Measurements from ENCODE around the gene ITGA2. TPM values are rescaled to one million over a fixed set of nuclear protein-coding genes. Genes with fewer than 3 reads are reported as not detected.

The ITGA2 gene
- polyA plus RNA-seq, 2 donors: 3.7 to 6.4 TPM

DNA sequence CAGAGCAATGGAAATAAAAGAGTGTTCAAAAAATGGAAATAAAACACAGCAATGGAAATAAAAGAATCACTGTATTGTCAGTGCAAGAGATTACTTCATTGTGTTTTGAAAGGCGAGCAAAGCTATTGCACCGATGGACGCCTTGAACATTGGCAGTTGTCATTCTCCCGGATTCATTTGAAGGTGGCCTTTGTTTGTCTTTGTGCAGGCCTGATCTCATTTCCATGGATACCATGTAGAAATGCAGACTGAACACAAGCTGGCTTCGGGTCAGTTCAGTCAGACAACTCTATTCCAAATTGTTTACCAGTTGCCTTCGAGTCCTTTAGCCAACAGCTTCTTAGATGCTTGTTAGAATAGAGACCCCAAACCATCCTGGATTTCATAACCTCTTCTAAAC lies 8.3 kb downstream of the ITGA2 start:
- H3K9me3 ChIP-seq (ENCODE audit: control insufficient read depth in 2 of 2, insufficient read depth in 1 of 2, low read depth in 1 of 2, low read length in 1 of 2): no peaks in the 10 kb centered on the region
- WGBS, 2 donors: 32 to 37% methylated on average over 6 of the region's 6 CpGs

DNA sequence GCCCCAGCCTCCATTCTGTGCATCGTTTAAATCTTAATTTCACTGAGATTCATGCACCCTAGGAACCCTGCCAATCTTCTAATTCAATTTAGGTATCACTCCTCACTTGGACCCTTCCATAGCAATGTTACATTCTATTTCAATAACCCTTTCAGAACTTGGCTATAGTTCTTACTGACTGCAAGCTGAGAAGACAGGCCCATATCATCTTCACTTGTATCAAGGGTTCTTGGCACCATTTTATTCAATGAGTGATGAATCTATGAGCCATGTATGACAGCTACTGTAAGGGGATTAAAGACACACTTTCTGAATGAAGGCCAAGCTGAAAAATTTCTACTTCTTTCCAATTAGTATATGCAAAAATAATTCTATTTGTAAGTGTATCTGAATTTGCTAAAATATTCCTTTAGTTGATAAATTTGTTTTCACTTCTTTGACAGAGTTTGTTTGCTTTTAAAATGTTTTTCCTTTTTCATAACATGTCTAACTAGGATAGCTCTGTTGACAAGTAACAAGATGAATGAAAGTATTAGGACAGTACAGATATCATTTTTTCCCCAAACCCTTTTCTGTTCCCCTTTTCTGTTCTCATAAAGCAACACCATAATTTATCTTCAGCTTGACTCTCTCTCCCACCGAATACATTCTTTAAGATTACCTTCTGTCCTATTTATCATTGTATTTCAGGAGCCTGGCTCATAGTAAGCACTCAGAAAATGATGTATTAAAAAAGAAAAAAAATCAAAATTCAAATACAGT lies 9.6 kb downstream of the ITGA2 start:
- no peak overlapping the region for H3K27ac ChIP-seq (ENCODE audit: low read depth in 2 of 2, low read length in 1 of 2)
- no peaks in the 10 kb centered on the region for H3K36me3 ChIP-seq (ENCODE audit: control insufficient read depth in 2 of 2, insufficient read depth in 2 of 2, low read length in 1 of 2)
- no peaks in the 10 kb centered on the region for H3K9me3 ChIP-seq (ENCODE audit: control insufficient read depth in 2 of 2, insufficient read depth in 1 of 2, low read depth in 1 of 2, low read length in 1 of 2)
- 53 to 55% methylated on average over 2 of the region's 2 CpGs for WGBS, 2 donors
- H3K27me3 ChIP-seq (ENCODE audit: control insufficient read depth in 1 of 2, insufficient read depth in 2 of 2, low read length in 2 of 2): no peaks in the 10 kb centered on the region
- H3K4me1 ChIP-seq (ENCODE audit: control insufficient read depth in 2 of 2, insufficient read depth in 2 of 2, low read length in 1 of 2): no peaks in the 10 kb centered on the region
- H3K4me3 ChIP-seq (ENCODE audit: low read depth in 1 of 2, low read length in 2 of 2): no peak overlapping the region

More for the DNA sequence above, 8.3 kb downstream of the ITGA2 start:
- Histone ChIP-seq H3K36me3 (ENCODE audit: control insufficient read depth in 2 of 2, insufficient read depth in 2 of 2, low read length in 1 of 2) (no peaks in the 10 kb centered on the region), H3K27ac (ENCODE audit: low read depth in 2 of 2, low read length in 1 of 2) (peak overlapping the region in 1 of 2 donors; percentile 9), H3K4me1 (ENCODE audit: control insufficient read depth in 2 of 2, insufficient read depth in 2 of 2, low read length in 1 of 2) (no peaks in the 10 kb centered on the region), H3K27me3 (ENCODE audit: control insufficient read depth in 1 of 2, insufficient read depth in 2 of 2, low read length in 2 of 2) (no peaks in the 10 kb centered on the region), H3K4me3 (ENCODE audit: low read depth in 1 of 2, low read length in 2 of 2) (no peak overlapping the region)

DNA sequence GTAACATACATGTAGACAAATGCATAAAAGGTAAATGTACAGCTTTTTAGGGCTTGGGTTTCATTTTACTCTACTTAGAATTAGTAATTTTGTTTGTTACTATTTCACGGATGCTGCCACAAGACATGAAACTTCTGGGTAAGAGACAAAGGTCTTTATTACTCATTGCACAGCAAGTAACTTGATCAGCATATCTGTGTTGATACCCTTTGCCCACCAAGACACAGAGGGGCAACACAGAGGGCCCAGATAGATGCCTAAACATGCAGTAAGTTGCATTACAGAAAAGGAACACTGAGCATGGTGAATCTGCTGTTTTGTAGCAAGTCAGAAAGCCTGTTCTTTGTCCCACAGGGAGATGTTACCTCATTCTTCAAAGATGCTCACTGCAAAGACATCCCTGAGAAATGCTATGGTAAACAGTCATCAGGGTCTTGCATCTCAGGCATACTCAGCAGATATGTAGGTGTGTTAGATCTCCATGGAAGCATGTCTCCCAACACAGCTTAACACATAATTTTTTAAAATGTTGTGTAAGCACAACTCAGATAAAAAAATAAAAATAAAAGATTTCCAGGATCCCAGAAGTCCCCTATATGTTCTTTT lies 10.3 kb downstream of the ITGA2 start:
- 76 to 86% methylated on average over 1 of the region's 1 CpG for WGBS, 2 donors
- Histone ChIP-seq H3K36me3 (ENCODE audit: control insufficient read depth in 2 of 2, insufficient read depth in 2 of 2, low read length in 1 of 2) (peaks cover 0 to 2% of the 10 kb centered on the region in 2 donors), H3K9me3 (ENCODE audit: control insufficient read depth in 2 of 2, insufficient read depth in 1 of 2, low read depth in 1 of 2, low read length in 1 of 2) (no peaks in the 10 kb centered on the region), H3K4me3 (ENCODE audit: low read depth in 1 of 2, low read length in 2 of 2) (no peak overlapping the region), H3K27me3 (ENCODE audit: control insufficient read depth in 1 of 2, insufficient read depth in 2 of 2, low read length in 2 of 2) (no peaks in the 10 kb centered on the region), H3K4me1 (ENCODE audit: control insufficient read depth in 2 of 2, insufficient read depth in 2 of 2, low read length in 1 of 2) (no peaks in the 10 kb centered on the region), H3K27ac (ENCODE audit: low read depth in 2 of 2, low read length in 1 of 2) (no peak overlapping the region)

DNA sequence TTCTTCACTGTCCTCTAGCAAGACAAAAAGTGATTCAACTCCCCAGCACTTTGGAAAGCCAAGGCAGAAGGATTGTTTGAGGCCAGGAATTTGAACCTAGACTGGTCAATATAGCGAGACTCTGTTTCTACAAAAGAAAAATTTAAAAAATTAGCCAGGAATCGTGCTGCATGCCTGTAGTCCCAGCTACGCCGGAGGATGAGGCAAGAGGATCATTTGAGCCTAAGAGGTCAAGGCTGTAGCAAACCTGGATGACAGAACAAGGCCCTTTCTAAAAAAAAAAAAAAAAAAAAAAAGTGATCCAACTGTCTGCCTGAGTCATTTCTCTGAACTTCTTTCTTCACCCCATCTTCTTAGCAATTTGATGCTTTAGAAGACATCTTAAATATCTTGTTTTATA lies 12.4 kb downstream of the ITGA2 start:
- no peak overlapping the region for H3K27ac ChIP-seq (ENCODE audit: low read depth in 2 of 2, low read length in 1 of 2)
- peaks cover 0 to 2% of the 10 kb centered on the region in 2 donors for H3K4me1 ChIP-seq (ENCODE audit: control insufficient read depth in 2 of 2, insufficient read depth in 2 of 2, low read length in 1 of 2)
- H3K4me3 ChIP-seq (ENCODE audit: low read depth in 1 of 2, low read length in 2 of 2): no peak overlapping the region
- H3K9me3 ChIP-seq (ENCODE audit: control insufficient read depth in 2 of 2, insufficient read depth in 1 of 2, low read depth in 1 of 2, low read length in 1 of 2): no peaks in the 10 kb centered on the region
- H3K36me3 ChIP-seq (ENCODE audit: control insufficient read depth in 2 of 2, insufficient read depth in 2 of 2, low read length in 1 of 2): peaks cover 0 to 2% of the 10 kb centered on the region in 2 donors
- 95 to 99% methylated on average over 4 of the region's 4 CpGs for WGBS, 2 donors
- H3K27me3 ChIP-seq (ENCODE audit: control insufficient read depth in 1 of 2, insufficient read depth in 2 of 2, low read length in 2 of 2): no peaks in the 10 kb centered on the region

DNA sequence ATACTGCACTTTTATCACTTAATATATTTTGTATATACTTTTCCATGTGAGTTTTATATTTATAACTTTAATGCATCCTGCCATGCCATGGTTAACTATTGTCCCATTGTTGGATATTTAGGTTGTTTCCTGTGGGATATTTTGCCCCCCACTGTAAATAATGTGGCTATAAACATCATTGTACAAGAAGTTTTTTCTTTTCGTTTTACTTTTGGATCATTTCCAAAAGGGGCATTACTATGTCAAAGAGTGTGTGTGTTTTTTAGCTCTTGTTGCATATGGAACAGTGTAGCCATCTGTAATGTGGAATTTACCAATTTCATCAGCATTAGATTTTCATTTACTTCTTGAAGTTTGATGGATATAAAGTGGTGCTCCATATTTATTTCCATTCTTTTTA lies 13.3 kb downstream of the ITGA2 start:
- H3K27me3 ChIP-seq (ENCODE audit: control insufficient read depth in 1 of 2, insufficient read depth in 2 of 2, low read length in 2 of 2): no peaks in the 10 kb centered on the region
- H3K4me3 ChIP-seq (ENCODE audit: low read depth in 1 of 2, low read length in 2 of 2): no peak overlapping the region
- peaks cover 0 to 2% of the 10 kb centered on the region in 2 donors for H3K36me3 ChIP-seq (ENCODE audit: control insufficient read depth in 2 of 2, insufficient read depth in 2 of 2, low read length in 1 of 2)
- no peak overlapping the region for H3K27ac ChIP-seq (ENCODE audit: low read depth in 2 of 2, low read length in 1 of 2)
- WGBS, 2 donors: 59 to 68% methylated on average over 1 of the region's 1 CpG
- peaks cover 0 to 2% of the 10 kb centered on the region in 2 donors for H3K4me1 ChIP-seq (ENCODE audit: control insufficient read depth in 2 of 2, insufficient read depth in 2 of 2, low read length in 1 of 2)
- H3K9me3 ChIP-seq (ENCODE audit: control insufficient read depth in 2 of 2, insufficient read depth in 1 of 2, low read depth in 1 of 2, low read length in 1 of 2): no peaks in the 10 kb centered on the region

DNA sequence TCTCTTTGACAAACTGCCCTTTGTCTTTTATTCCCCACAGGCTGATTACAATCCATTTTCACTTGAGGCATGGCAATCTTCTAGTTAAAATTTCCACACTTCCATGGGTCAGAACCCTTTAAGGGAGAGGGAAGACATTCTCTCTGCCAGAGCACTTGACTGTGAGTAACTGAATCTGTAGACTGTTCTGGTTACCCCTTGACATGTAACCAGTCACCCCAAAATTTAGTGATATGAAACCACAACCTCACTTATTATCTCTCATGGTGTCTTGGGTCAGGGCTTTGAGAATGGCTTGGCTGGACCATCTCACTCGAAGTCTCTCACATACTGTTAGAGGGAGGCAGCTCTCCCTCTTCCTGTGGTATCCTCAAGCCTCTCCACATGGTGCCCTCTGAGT lies 14.0 kb downstream of the ITGA2 start:
- Histone ChIP-seq H3K4me3 (ENCODE audit: low read depth in 1 of 2, low read length in 2 of 2) (no peak overlapping the region), H3K36me3 (ENCODE audit: control insufficient read depth in 2 of 2, insufficient read depth in 2 of 2, low read length in 1 of 2) (peaks cover 0 to 2% of the 10 kb centered on the region in 2 donors), H3K27me3 (ENCODE audit: control insufficient read depth in 1 of 2, insufficient read depth in 2 of 2, low read length in 2 of 2) (no peaks in the 10 kb centered on the region), H3K27ac (ENCODE audit: low read depth in 2 of 2, low read length in 1 of 2) (no peak overlapping the region), H3K9me3 (ENCODE audit: control insufficient read depth in 2 of 2, insufficient read depth in 1 of 2, low read depth in 1 of 2, low read length in 1 of 2) (no peaks in the 10 kb centered on the region), H3K4me1 (ENCODE audit: control insufficient read depth in 2 of 2, insufficient read depth in 2 of 2, low read length in 1 of 2) (peaks cover 0 to 2% of the 10 kb centered on the region in 2 donors)
- WGBS, 2 donors: 90 to 96% methylated on average over 1 of the region's 1 CpG

DNA sequence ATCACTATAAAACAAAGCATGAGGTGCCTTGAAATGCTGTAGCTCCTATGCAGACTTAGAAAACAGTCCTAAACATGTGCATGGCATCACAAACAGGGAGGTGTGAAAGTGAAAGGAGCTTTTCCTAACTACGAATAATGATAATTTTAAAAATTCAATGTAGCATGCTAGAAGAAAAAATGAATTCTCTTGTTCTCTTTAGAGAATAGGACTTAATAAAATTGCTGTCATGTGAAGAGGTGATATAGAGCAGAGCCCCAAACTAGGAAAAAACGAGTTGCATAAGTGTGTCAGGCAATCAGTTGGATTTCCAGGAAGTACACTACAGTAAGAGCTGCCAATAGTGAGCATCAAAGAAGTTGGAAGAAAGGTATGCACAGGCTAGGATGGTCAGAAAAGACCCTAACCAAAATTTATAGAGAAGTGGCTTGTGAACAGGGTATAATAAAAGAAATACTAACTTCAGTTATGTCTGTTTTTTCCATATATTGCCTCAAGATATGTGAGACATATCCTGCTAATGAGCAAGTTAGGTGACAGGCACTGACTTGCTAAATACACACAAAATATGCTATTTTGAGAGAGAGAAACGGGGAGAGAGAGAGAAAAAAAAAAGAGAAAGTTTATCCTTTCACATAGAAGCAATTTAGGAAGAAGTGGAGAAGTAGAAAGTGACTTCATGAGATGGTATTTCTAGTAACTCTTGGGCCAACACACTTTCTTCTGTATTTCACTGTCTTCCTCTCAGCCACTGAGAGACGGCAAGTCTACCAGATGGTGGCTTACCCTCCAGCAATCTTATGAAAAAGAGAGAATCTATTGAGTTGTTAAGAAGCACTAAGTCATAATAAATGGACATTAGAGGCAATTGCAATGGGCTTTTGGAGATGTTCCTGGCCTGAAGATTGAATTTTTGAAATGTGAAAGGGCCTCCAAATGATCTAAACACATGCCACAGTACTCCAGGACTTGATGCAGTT lies 18.0 kb downstream of the ITGA2 start:
- WGBS, 2 donors: 24 to 43% methylated on average over 4 of the region's 4 CpGs

DNA sequence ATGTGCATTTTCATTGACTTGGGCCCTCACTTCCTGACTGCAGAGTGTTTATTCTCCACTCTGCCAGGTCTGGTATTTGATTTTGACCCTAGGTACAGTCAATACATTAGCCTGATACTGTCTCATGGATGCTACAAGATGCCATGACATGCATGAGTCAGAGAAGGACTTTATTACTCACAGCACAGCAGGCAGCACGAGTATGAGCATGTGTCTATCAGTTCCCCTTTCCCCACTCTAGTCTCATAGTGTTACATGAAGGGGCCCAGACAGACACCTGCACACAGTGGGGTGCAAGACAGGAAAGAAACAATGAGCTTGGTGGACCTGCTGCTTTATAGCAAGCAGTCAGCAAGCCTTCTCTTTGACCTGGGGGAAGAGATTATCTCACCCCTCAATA lies 19.6 kb downstream of the ITGA2 start:
- H3K9me3 ChIP-seq (ENCODE audit: control insufficient read depth in 2 of 2, insufficient read depth in 1 of 2, low read depth in 1 of 2, low read length in 1 of 2): no peaks in the 10 kb centered on the region
- H3K27ac ChIP-seq (ENCODE audit: low read depth in 2 of 2, low read length in 1 of 2): no peak overlapping the region
- peaks cover 0 to 2% of the 10 kb centered on the region in 2 donors for H3K4me1 ChIP-seq (ENCODE audit: control insufficient read depth in 2 of 2, insufficient read depth in 2 of 2, low read length in 1 of 2)
- H3K27me3 ChIP-seq (ENCODE audit: control insufficient read depth in 1 of 2, insufficient read depth in 2 of 2, low read length in 2 of 2): no peaks in the 10 kb centered on the region
- H3K36me3 ChIP-seq (ENCODE audit: control insufficient read depth in 2 of 2, insufficient read depth in 2 of 2, low read length in 1 of 2): peaks cover 0 to 2% of the 10 kb centered on the region in 2 donors
- no peak overlapping the region for H3K4me3 ChIP-seq (ENCODE audit: low read depth in 1 of 2, low read length in 2 of 2)
- 32 to 40% methylated on average over 1 of the region's 1 CpG for WGBS, 2 donors

More for the DNA sequence above, 18.0 kb downstream of the ITGA2 start:
- H3K27me3 ChIP-seq (ENCODE audit: control insufficient read depth in 1 of 2, insufficient read depth in 2 of 2, low read length in 2 of 2): no peaks in the 10 kb centered on the region
- peaks cover 0 to 2% of the 10 kb centered on the region in 2 donors for H3K36me3 ChIP-seq (ENCODE audit: control insufficient read depth in 2 of 2, insufficient read depth in 2 of 2, low read length in 1 of 2)
- H3K27ac ChIP-seq (ENCODE audit: low read depth in 2 of 2, low read length in 1 of 2): peak overlapping the region in 1 of 2 donors; percentile 55
- no peak overlapping the region for H3K4me3 ChIP-seq (ENCODE audit: low read depth in 1 of 2, low read length in 2 of 2)
- H3K9me3 ChIP-seq (ENCODE audit: control insufficient read depth in 2 of 2, insufficient read depth in 1 of 2, low read depth in 1 of 2, low read length in 1 of 2): no peaks in the 10 kb centered on the region
- H3K4me1 ChIP-seq (ENCODE audit: control insufficient read depth in 2 of 2, insufficient read depth in 2 of 2, low read length in 1 of 2): peaks cover 0 to 2% of the 10 kb centered on the region in 2 donors

DNA sequence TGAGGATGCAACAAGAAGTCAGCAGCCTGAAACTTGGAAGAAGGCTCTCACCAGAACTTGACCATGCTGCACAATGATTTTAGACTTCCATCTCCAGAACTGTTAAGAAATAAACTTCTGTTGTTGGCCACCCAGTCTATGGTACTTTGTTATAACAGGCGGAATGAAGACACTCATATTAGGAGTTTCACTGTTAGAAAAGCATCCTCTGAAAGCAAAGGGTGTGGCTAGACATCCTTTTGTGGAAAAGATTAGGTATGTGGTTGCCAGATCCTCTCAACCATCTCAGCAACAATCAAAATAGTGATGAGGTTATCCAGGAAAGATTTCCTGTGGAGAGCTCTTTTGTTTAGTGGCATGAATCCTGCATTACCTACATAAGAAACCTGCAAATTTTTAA lies 20.7 kb downstream of the ITGA2 start:
- no peaks in the 10 kb centered on the region for H3K27me3 ChIP-seq (ENCODE audit: control insufficient read depth in 1 of 2, insufficient read depth in 2 of 2, low read length in 2 of 2)
- WGBS, 2 donors: 87 to 94% methylated on average over 1 of the region's 1 CpG
- H3K9me3 ChIP-seq (ENCODE audit: control insufficient read depth in 2 of 2, insufficient read depth in 1 of 2, low read depth in 1 of 2, low read length in 1 of 2): no peaks in the 10 kb centered on the region
- no peak overlapping the region for H3K4me3 ChIP-seq (ENCODE audit: low read depth in 1 of 2, low read length in 2 of 2)
- no peaks in the 10 kb centered on the region for H3K36me3 ChIP-seq (ENCODE audit: control insufficient read depth in 2 of 2, insufficient read depth in 2 of 2, low read length in 1 of 2)
- H3K27ac ChIP-seq (ENCODE audit: low read depth in 2 of 2, low read length in 1 of 2): no peak overlapping the region
- H3K4me1 ChIP-seq (ENCODE audit: control insufficient read depth in 2 of 2, insufficient read depth in 2 of 2, low read length in 1 of 2): peaks cover 0 to 2% of the 10 kb centered on the region in 2 donors
